Neutrophil (primary cell): ENCODE measurements around the gene BMP8B.
A peak's percentile ranks its signal among the peaks of the same experiment; 100 is the strongest.
"Not testable (repeated sequence)": the region's sequence is repeated elsewhere in the genome, so short reads cannot be mapped to it uniquely, and the experiment has no call there.

Experiments
- H3K27ac ChIP-seq: fragments of 200-600 bp; sonication (generic); 2 replicates; pipeline ENCODE4 v1.5.1; 2016; ENCODE audit warnings: mild to moderate bottlenecking, moderate library complexity
- H3K27me3 ChIP-seq: fragments of 200-600 bp; sonication (generic); 2 replicates; pipeline ENCODE4 v1.6.0; 2016; ENCODE audit warnings: mild to moderate bottlenecking
- H3K36me3 ChIP-seq: fragments of 200-600 bp; sonication (generic); 2 replicates; pipeline ENCODE4 v1.5.1; 2017
- H3K4me1 ChIP-seq, 2 experiments: fragments of 200-600 bp in 1 of 2; sonication (generic) in 1 of 2; 1 replicate in 1 of 2; 2 replicates in 1 of 2; pipeline versions ENCODE4 v1.5.1 to v1.6.1; 2013 to 2016; ENCODE audit warnings: low read depth in 1 of 2, low read length in 1 of 2, mild to moderate bottlenecking in 1 of 2, moderate library complexity in 1 of 2; ENCODE audit not compliant: control insufficient read depth in 1 of 2, insufficient read depth in 1 of 2
- H3K4me3 ChIP-seq, 2 experiments: fragments of 200-600 bp in 1 of 2; sonication (generic) in 1 of 2; 1 replicate in 1 of 2; 2 replicates in 1 of 2; pipeline ENCODE4 v1.5.1; 2013 to 2016; ENCODE audit warnings: low read depth in 1 of 2, low read length in 1 of 2, mild to moderate bottlenecking in 1 of 2, moderate library complexity in 1 of 2
- H3K9me3 ChIP-seq: fragments of 200-600 bp; sonication (generic); 2 replicates; pipeline ENCODE4 v1.5.1; 2016
- CTCF ChIP-seq: fragments of 200-600 bp; sonication (generic); IDR thresholded peaks from 2 replicates; pipeline ENCODE4 v1.5.1; 2016; ENCODE audit warnings: antibody characterized with exemption

BMP8B gene

GRCh38 chr1:39789571-39790110, 976 bp upstream of the BMP8B start:
- peak overlapping the region; percentile 62 to 71 for H3K4me3 ChIP-seq
- peaks cover 21 to 26% of the 10 kb centered on the region in 2 experiments for H3K4me1 ChIP-seq
- TF ChIP-seq CTCF = no peak
- H3K9me3 ChIP-seq = no peaks in the 10 kb centered on the region
- no peaks in the 10 kb centered on the region for H3K36me3 ChIP-seq
- no peak overlapping the region for H3K27ac ChIP-seq
- H3K27me3 ChIP-seq = peaks cover 55% of the 10 kb centered on the region

- peak overlapping the region; percentile 62 to 71 for H3K4me3 ChIP-seq
- peaks cover 16 to 18% of the 10 kb centered on the region in 2 experiments for H3K4me1 ChIP-seq
- TF ChIP-seq CTCF = no peak
- H3K27me3 ChIP-seq = peaks cover 55% of the 10 kb centered on the region
- no peaks in the 10 kb centered on the region for H3K9me3 ChIP-seq
- H3K36me3 ChIP-seq = no peaks in the 10 kb centered on the region
- H3K27ac ChIP-seq = no peak overlapping the region
Observed at GRCh38 chr1:39788426-39788757, 273 bp downstream of the BMP8B start.

DNA sequence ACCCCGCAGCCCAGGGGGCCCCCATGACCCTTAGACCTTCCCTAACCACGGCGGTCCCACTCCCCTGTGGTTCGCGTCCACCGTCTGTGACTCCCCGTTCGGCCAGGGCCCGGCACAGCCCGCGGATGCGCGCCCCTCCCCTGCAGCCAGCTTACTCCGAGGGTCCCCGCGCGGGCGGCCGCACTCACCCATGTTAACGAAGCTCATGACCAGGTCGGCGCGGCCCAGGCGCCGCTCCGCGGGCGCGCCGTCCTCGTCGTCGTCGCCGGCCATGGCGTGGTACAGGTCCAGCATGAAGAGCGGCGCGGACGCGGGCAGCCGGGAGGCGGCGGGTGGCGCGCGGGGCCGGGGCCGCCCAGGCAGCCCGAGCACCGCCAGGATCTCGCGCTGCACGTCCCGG, 701 bp downstream of the BMP8B start:
- Histone ChIP-seq H3K4me1 (peaks cover 13 to 14% of the 10 kb centered on the region in 2 experiments), H3K27me3 (peaks cover 59% of the 10 kb centered on the region)
- H3K9me3 ChIP-seq, H3K36me3 ChIP-seq, H3K4me3 ChIP-seq, H3K27ac ChIP-seq: not testable (repeated sequence)

DNA sequence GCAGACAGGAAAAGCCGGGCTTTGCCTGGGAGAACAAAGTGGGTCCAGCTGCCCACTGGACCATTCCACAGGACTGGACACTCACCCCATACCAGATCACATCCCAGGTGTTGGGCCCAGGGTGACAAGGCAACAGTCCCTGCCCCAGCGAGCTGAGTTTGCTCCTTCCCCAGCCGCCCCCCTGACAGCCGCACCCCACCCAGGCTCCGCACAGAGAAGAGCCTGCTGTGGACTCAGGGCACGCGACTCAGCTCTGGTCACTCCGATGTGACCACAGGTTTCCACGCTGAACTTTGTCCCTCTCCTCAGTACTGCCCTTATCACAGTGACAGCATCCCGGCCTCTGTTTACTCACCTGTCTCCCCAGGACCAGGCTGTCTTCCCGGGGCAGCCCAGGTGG, 1.2 kb downstream of the BMP8B start:
- Histone ChIP-seq H3K4me1 (peaks cover 8 to 10% of the 10 kb centered on the region in 2 experiments), H3K9me3 (no peaks in the 10 kb centered on the region), H3K27ac (no peak overlapping the region), H3K4me3 (no peak overlapping the region), H3K36me3 (no peaks in the 10 kb centered on the region), H3K27me3 (peaks cover 60% of the 10 kb centered on the region)
- no peak for TF ChIP-seq CTCF

GRCh38 chr1:39787108-39787375, 1.6 kb downstream of the BMP8B start:
- not testable (repeated sequence) for H3K4me3 ChIP-seq, H3K4me1 ChIP-seq, H3K36me3 ChIP-seq, H3K27ac ChIP-seq, H3K9me3 ChIP-seq
- H3K27me3 ChIP-seq = peaks cover 60% of the 10 kb centered on the region

GRCh38 chr1:39786303-39787107, 2.2 kb downstream of the BMP8B start:
- H3K27ac ChIP-seq, H3K4me1 ChIP-seq, H3K4me3 ChIP-seq, H3K9me3 ChIP-seq, H3K36me3 ChIP-seq: not testable (repeated sequence)
- H3K27me3 ChIP-seq = peaks cover 58% of the 10 kb centered on the region

GRCh38 chr1:39782685-39783084, 6.0 kb downstream of the BMP8B start:
- H3K27me3 ChIP-seq = peaks cover 21% of the 10 kb centered on the region
- not testable (repeated sequence) for H3K4me1 ChIP-seq, H3K27ac ChIP-seq, H3K9me3 ChIP-seq, H3K4me3 ChIP-seq, H3K36me3 ChIP-seq
